Activated effector memory CD4-positive, alpha-beta T cell treated with anti-CD3 and anti-CD28 coated beads, Interleukin-2, amount 50 U/mL, for 16 hours (primary cell): Measurements from ENCODE around the gene BET1L.
"Not testable (repeated sequence)": the region's sequence is repeated elsewhere in the genome, so short reads cannot be mapped to it uniquely, and the experiment has no call there.

Source experiments
- DNase-seq: peaks from one replicate; pipeline ENCODE4 v3.0.0-alpha.2; 2020

BET1L gene

DNA sequence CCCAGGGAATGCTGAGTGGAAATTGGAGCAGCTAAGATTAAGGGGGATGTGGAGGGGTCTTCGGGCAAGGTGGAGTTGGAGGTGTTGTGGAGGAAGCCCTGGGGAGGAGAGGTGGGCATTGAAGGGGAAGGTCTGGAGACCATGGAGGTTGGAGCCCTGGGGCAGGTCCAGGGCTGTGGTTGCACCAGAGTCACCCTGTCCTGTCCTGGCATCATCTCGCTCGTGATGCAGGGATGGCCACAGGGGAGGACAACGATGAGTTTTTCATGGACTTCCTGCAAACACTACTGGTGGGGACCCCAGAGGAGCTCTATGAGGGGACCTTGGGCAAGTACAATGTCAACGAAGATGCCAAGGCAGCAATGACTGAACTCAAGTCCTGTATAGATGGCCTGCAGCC lies 13.7 kb downstream of the BET1L start:
- DNase-seq, result peak; percentile 54

DNA sequence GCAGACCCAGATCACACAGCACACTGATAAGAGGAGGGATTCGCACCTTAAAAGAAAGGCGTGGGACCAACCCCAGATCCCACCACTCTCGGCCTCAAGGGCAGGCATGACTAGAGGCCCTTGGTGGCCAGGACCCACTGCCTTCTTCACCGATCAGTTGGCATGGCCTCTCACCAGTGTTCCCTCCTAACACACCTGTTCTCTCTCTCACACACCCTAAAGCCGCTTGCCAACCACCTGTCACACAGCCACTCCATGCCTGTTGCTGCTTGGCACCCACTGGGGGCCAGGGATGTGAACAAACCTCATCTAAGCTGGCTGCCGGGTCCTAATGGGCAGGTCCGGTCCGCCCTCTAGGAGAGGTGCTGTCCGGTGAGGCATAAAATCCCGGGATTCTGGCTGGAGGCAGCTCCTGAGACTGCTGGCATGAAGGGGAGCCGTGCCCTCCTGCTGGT lies 14.5 kb downstream of the BET1L start, which contains the start of gene SCGB1C1:
TSS of gene SCGB1C1 (plus strand) at position 405 of the 455 bp plus-strand sequence. CDS start at position 427, 22 bp downstream.
- DNase-seq, result not testable (repeated sequence)

DNA sequence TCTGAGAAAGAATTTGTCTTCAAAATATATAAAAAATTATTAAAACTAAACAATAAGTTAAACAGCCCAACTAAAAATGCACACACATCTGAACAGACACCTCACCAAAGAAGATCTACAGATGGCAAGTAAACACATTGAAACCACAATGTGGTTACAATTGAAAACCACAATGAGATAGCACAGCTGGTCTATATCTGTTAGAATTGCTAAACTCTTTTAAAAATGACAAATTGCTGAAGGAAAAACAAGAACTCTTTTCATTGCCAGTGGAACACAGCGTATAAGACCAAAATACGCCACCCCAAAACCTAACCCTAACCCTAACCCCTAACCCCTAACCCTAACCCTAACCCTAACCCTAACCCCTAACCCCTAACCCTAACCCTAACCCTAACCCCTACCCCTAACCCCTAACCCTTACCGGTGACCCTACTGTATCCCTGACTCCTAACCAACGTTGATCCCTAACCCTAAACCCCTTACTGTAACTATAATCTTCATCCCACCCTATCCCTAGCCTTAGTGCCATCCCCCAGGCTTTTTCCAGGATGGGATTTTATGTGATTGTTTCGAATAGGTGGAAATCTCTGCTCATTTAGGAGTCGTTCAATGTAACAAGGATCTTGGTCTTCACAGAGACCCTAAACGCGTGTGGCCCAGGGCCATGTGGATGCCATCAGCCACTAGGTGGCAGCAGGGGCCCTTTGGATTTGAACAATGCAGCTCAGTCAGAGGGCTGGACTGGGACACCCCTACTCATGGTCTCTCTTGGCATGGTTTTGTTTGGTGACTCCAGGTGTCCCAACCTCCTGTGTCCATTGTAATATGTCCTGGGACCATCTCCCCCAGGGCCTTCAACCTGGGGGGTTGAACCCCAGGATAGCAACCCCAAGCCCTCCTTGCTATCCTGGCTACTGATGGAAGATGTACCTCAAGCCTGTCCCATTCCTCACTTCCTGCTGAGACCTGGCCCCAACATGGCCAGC lies 15.4 kb downstream of the BET1L start:
- peak; percentile 82 for DNase-seq

DNA sequence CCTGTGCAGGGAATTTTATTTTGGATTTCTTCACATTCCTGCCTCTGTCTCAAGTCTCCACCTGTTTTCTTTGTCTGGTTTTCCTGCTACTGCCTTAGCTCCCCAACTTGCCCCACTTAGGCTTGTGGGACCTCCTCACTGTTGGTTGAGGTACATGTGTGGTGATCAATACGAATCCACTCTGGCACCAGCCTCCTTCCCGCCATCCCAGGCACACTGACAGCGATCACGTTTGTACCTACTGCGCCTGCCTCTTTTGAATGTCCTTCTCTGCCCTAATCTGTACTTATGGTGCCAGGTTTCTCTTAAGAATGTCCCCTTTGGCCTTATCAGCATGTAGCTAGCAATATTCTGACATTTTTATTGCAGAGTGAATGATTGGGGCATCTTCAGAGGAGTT lies 16.7 kb downstream of the BET1L start:
- not testable (repeated sequence) for DNase-seq

- peak; percentile 79 for DNase-seq
Measured at GRCh38 chr11:189843-190311, 17.3 kb downstream of the BET1L start.

GRCh38 chr11:189200-189783 lies 17.9 kb downstream of the BET1L start:
- not testable (repeated sequence) for DNase-seq

DNA sequence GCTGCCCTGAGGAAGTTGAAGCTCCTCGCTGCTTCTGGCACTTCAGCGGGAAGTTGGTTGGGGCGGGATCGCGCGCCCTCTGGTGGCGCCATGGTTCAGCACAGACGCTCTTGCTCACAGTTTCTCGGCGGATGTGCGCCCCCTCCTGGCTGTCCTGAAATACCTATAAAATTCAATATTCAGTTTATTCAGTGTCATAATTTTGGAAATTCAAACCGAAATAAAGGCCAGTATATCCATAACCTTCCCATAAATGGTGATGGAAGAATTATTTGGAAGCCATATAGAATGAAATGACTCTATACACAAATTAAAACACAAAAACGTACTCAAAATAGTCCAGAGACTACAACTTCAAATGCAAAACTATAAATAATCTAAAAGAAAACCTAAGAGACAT lies 27.0 kb downstream of the BET1L start:
- not testable (repeated sequence) for DNase-seq
